HG02678 (cell line): ENCODE measurements around the gene TSPAN5.
A peak's percentile ranks its signal among the peaks of the same experiment; 100 is the strongest.
"Not testable (repeated sequence)": the region's sequence is repeated elsewhere in the genome, so short reads cannot be mapped to it uniquely, and the experiment has no call there.

Source experiments
- ATAC-seq: cut with Tn5 transposase; IDR thresholded peaks from one replicate; pipeline ENCODE4 v1.9.1; 2021; ENCODE audit warnings: mild to moderate bottlenecking, moderate library complexity; ENCODE audit not compliant: unreplicated experiment

Gene TSPAN5

GRCh38 chr4:98558471-98559169, 99.8 kb downstream of the TSPAN5 start:
- no peak for ATAC-seq

GRCh38 chr4:98557194-98557892, 101.1 kb downstream of the TSPAN5 start:
- ATAC-seq: no peak

- ATAC-seq: no peak
Observed at GRCh38 chr4:98556451-98556850, 102.0 kb downstream of the TSPAN5 start.

- ATAC-seq: no peak
Observed at GRCh38 chr4:98555798-98556445, 102.5 kb downstream of the TSPAN5 start.

- no peak for ATAC-seq
Observed at GRCh38 chr4:98546910-98547594, 111.4 kb downstream of the TSPAN5 start.

- ATAC-seq: peak; percentile 85
Observed at GRCh38 chr4:98544818-98545414, 113.5 kb downstream of the TSPAN5 start.

GRCh38 chr4:98544141-98544817, 114.1 kb downstream of the TSPAN5 start:
- no peak for ATAC-seq

GRCh38 chr4:98542011-98542410, 116.4 kb downstream of the TSPAN5 start:
- no peak for ATAC-seq

GRCh38 chr4:98540803-98541202, 117.6 kb downstream of the TSPAN5 start:
- no peak for ATAC-seq

- ATAC-seq: no peak
Observed at GRCh38 chr4:98539741-98540140, 118.7 kb downstream of the TSPAN5 start.

- no peak for ATAC-seq
Observed at GRCh38 chr4:98539299-98539698, 119.1 kb downstream of the TSPAN5 start.

GRCh38 chr4:98536631-98537030, 121.8 kb downstream of the TSPAN5 start:
- ATAC-seq: no peak

GRCh38 chr4:98534146-98534545, 124.3 kb downstream of the TSPAN5 start:
- not testable (repeated sequence) for ATAC-seq

GRCh38 chr4:98530572-98530971, 127.8 kb downstream of the TSPAN5 start:
- ATAC-seq: no peak

GRCh38 chr4:98529970-98530569, 128.3 kb downstream of the TSPAN5 start:
- no peak for ATAC-seq

- no peak for ATAC-seq
Observed at GRCh38 chr4:98528882-98529281, 129.5 kb downstream of the TSPAN5 start.

GRCh38 chr4:98527534-98528269, 130.7 kb downstream of the TSPAN5 start:
- ATAC-seq: no peak

GRCh38 chr4:98524230-98524629, 134.2 kb downstream of the TSPAN5 start:
- no peak for ATAC-seq

- ATAC-seq: no peak
Observed at GRCh38 chr4:98522636-98523395, 135.6 kb downstream of the TSPAN5 start.
